ENCODE data around the gene MYADML2.

MYADML2 gene

GRCh38 chr17:81934850-81935708 lies 12.0 kb downstream of the MYADML2 start:
- no peak for DNase-seq

GRCh38 chr17:81934098-81934757 lies 12.8 kb downstream of the MYADML2 start:
- no peak for DNase-seq

- DNase-seq: no peak
Measured at GRCh38 chr17:81933178-81933699, 13.8 kb downstream of the MYADML2 start.

- no peak for DNase-seq
Measured at GRCh38 chr17:81932333-81932983, 14.6 kb downstream of the MYADML2 start.

GRCh38 chr17:81931557-81932332 lies 15.3 kb downstream of the MYADML2 start:
- peak; percentile 25 for DNase-seq

- DNase-seq: no peak
Measured at GRCh38 chr17:81931189-81931556, 15.9 kb downstream of the MYADML2 start.

GRCh38 chr17:81930142-81931125 lies 16.6 kb downstream of the MYADML2 start:
- DNase-seq: no peak

GRCh38 chr17:81929253-81930141 lies 17.5 kb downstream of the MYADML2 start:
- no peak for DNase-seq

- peak; percentile 60 for DNase-seq
Measured at GRCh38 chr17:81928544-81929252, 18.3 kb downstream of the MYADML2 start.

- peak; percentile 95 for DNase-seq
Measured at GRCh38 chr17:81927653-81928543, 19.1 kb downstream of the MYADML2 start, which contains the start of gene MAFG. MAFG (minus strand) TSS chr17:81927735; CDS start chr17:81923185, 4,550 bp downstream.

- no peak for DNase-seq
Measured at GRCh38 chr17:81927152-81927652, 19.8 kb downstream of the MYADML2 start.

- DNase-seq: peak; percentile 64
Measured at GRCh38 chr17:81926451-81927151, 20.4 kb downstream of the MYADML2 start.

GRCh38 chr17:81925860-81926450 lies 21.1 kb downstream of the MYADML2 start:
- no peak for DNase-seq

- no peak for DNase-seq
Measured at GRCh38 chr17:81924557-81925532, 22.2 kb downstream of the MYADML2 start.

- no peak for DNase-seq
Measured at GRCh38 chr17:81923302-81924260, 23.5 kb downstream of the MYADML2 start.

Measured in COR-L47 (cell line).